ENCODE measurements around the gene RABGGTA.

RABGGTA gene

DNA sequence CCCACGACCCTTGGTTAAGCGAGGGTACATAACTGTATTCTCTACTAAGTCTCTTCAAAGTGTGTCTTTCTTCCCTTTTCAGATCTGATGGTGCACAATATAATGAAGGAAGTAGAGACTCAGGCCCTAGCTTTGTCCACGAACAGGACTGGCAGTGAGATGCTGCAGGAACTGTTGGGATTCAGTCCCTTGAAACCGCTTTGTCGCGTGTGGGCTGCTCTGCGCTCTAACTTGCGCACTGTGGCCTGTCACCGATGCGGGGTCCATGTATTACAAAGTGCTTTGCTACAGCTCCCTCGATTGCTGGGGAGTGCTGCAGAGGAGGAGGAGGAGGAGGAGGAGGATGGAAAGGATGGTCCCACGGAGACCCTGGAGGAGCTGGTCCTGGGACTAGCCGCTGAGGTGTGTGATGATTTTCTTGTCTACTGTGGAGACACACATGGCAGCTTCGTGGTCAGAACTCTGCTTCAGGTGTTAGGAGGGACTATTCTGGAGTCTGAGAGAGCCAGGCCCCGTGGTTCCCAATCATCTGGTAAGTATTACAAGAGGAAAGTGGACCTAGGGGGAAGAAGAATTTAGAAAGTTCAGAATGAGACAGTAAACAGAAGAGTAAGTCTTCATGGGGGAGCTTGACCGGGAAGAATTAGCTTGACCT, 29.1 kb upstream of the RABGGTA start:
- no peak for DNase-seq

DNA sequence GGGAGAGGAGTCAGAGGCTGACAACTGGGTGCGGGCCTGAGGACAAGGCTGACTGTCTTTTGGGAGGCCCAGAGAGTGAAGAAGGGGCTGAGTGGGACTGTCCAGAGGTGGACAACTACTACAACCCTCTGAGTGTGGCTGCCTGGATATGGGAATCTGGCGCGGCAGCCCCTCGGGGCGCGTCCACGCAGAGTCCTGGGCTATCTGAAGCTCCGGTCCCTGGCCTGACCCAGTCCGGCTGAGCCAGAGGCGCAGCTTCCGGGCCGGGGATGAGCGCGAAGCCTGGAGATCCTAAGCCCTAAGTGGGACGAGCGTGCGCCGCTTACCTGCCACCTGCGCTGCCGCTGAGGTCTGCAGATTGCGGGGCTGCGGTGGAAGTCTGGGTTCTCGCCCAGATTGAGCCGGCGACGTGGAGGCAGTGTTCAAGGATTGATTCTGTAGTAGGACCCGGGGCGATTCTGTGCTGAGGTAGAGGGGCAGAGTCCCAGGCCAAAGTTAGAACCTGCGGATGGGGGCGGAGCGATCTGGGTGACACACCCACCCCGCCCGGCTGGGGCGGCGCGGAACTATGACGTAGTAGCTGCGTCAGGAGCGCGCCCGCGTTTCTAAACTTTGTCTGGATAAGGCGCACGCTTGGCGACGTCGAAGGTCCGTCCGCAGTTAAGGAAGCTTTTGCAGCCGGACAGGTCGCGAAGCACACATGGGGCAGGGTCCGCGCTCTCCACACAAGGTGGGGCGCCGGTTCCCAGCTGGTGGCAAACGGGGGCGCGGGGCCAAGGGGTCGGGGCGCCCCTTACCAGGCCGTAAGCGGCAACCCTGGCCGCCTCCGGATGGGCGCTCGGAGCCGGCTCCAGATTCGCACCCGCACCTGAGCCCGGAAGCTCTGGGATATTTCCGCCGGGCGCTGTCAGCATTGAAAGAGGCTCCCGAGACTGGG, 28.1 kb upstream of the RABGGTA start, which contains the start of the genes DHRS1 and NOP9:
Gene DHRS1, minus strand, starts transcription at position 526 of the 937 bp plus-strand sequence. CDS start 674 bp downstream, outside the sequence.
Gene NOP9, plus strand, starts transcription at position 596 of the 937 bp plus-strand sequence. Its CDS starts 105 bp downstream, at position 701.
- peak; percentile 79 for DNase-seq

DNA sequence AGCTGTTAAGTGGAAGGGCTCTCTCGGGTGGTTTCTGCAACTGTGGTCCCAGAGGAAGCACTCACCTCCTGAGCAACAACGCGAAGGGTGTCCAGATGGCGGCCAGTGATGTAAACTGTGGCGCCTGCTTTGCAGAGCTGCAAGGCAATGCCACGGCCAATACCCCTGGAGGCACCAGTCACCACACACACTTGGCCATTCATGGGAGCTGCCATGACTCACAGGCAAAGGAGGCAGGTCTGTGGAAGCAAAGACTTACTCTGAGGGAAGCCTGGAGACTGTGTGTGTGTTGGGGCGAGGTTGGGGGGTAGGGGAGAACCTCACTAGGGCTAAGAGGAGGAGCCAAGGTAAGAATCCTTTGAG, 27.5 kb upstream of the RABGGTA start:
- DNase-seq: no peak

DNA sequence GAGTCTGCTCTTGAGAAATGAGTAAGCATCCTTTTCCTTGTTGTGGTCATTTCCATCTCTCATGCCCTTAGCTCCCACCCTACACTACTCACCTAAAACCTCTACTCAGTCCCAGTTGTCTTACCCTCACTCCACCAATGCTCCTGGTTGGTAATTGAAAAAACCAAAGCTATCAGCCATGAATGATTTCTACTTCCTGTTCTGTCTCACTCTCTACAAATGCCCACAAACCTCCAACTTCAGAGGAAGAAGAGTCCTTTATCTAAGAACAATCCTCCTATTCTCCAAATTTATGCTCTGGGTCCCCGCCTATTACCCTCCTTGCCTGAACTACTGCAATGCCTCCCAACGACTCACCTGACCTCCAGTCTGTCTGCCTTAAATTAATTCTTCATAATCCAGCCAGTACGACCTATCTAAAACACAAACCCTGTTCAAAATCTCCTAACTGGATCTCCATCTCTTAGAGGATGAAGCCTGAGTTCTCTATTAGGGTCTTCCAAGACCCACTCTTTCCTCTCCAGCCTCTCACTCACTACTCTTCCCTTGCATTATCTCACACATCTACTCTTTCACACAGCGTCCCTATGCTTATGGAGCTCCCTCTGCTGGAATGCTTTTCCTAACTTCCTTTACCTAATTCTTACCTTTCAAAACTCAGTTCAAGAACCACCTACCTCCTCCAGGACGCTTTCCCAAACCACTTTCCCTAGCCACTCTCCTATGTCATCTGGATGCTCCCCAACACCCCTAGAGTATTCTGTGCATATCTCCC, 26.0 kb upstream of the RABGGTA start:
- peak; percentile 8 for DNase-seq

DNA sequence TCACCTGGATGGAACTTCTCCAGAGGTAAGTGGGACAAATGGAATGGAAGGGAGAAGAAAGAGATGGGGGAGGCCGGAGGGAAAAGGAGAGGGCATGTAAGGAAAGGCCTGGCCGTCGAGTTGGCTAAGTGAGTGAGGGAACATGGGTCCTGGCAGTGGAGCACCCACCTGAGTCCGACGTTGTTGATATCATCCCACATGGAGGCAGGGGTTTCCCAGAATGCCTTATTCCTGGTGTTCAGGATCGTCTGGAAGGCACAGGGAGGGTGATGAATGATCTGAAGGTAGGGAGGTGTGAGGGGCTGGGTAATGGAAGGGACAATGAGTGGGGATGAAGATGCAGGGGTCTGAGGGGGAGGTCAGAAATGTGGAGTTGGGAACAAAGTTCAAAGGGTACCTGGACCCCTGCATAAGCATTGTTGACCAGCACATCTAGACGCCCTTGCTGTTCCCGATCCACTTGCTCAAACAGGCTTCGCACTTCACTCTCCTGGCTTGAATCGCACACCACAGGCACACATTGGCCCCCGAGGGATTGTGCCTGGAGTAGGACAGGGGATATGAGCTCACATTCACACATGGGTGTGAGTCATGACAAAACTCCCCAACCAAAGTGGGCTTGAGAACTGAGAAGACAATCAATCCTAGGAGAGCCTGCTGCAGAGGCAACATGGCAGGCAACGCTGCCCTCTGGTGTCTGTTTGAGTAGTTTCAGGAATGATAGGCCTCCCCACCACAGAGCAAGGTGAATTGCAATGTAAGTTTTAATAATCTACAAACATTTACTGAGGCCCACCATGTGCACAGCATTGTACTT, 25.2 kb upstream of the RABGGTA start:
- DNase-seq: peak; percentile 56

DNA sequence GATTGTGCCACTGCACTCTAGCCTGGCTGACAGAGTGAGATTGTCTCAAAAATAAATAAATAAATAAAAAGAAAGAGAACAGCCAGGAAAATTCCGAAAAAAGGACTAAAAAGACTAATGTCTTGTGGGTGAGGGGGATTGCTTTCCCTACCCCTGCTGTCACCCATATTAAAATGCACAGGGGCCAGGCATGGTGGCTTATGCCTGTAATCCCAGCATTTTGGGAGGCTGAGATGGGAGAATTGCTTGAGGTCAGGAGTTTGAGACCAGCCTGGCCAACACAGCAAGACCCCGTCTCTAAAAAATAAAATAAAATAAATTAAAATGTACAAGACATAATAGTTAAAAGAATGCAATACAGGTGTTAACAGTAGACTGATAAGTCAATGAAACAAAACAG, 22.1 kb upstream of the RABGGTA start:
- DNase-seq: no peak

DNA sequence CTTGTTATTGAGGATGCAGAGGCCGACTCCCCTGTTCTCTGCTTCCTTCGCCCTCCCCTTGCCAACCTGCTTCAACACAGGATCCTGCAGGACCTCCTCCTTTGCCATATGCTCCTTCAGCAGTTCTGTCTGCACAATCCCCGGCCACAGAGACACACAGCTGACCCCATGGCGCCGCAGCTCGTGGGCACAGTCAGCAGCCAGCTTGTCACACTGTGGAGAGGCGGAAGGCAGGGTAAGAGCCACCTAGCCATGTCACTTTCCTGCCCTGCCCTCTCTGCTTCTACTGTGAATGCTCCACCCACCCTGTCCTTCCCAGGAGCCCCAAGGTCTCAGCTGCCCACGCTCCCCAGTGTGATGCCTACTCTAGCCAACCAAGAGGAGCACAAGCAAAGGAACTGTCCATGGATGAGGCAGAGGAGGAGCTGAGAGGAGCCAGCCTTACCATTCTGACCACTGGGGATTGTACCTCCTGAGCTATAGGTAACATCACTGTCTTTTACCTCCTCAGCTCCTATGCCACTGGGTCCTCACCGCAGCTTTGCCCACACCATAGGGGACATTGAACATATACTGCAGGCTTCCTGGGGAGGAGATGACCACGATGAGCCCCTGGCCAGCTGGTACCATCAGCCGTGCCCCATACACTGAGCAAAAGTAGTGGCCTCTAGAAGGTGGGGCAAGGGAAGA, 20.9 kb upstream of the RABGGTA start:
- no peak for DNase-seq

DNA sequence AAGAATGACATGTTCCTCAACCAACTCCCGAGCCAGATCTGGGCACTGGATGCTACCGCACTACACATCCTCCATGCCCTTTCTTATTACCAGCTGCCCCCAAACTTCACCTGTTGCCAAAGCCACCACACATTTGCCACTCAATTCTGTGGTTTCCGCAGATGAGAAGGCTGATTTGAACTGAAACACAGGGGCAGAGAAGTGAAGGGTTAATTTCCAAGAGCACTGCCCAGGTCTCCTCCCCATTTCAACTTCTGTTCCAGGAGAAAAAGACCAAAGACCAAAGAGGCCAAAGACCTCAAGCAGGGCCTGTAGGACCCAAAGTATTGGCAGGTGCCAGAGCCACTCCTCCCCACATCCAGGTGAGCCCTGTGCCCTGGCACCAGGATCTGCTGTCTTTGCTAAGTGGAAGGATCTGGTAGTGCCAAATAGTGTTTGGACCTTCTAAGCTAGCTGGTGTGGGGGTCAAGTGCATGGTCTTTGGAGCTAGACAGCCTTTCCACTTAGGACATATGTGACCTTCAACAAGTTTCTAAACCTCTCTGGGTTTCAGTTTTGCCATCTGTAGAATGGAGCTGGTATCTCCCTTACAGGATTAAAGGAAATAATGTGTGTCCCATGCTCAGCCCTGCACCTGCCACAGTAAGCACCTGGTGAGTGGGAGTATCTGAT, 20.2 kb upstream of the RABGGTA start:
- no peak for DNase-seq

DNA sequence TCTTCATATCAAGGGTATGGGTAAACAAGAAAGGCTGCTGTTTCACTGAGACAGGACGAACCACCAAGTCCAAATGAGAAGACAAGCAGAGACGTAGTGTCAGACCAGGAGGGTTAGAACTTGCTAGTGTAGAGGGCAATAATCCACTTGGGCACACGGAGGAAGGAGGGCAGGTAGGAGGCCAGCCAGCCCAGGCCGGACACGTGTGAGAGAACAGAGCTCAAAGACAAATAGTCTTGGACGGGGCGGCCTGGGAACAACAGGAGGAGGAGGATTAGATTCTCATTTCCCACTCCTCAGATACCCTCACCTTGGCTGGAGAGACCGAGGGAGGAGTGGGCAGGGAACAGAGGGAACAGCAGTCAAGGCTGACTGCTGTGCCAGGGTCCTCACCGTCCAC, 19.3 kb upstream of the RABGGTA start:
- no peak for DNase-seq

DNA sequence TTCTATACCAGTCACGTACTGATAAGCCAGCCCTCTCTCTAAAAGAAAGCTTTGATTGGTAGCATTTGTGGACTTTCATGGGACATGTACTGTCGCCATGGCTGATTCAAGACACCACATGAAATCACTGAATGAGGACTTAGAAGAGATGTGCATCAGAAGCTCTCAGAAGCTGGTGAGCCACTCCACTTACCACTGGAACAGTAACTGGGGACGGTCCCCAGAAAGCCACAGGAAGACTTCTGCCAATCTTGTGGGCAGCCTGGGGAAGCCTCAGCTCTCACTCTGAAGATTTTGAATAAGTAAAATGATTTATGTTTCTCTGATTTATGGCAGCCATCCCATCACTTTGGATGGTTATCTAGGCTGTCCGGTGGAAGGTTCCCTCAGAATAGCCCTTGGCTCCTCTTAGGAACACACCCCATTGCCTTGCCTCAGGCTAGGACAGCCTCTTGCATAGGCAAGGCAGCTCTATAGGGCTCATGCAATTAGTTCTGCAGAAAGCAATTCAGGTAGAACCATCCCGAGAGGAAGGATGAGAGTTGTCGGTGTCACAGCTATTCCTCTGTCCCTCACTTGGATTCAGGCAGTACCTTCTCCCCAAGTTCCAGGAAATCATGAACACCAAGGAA, 18.4 kb upstream of the RABGGTA start:
- DNase-seq: no peak

DNA sequence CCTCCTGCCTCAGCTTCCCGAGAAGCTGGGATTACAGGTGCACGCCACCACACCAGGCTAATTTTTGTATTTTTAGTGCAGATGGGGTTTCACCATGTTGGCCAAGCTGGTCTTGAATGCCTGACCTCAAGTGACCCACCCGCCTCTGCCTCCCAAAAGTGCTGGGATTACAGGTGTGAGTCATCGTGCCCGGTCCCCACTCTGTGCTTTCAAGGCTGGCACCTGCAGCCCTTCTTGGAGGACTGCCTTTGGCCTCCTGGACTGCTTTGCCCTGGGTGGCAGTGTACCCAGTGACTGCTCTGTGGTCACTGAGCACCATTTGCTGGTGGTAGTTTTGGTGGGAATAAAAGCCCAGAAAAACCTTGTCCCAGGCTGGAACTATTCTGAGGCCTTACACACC, 15.6 kb upstream of the RABGGTA start:
- DNase-seq: no peak

DNA sequence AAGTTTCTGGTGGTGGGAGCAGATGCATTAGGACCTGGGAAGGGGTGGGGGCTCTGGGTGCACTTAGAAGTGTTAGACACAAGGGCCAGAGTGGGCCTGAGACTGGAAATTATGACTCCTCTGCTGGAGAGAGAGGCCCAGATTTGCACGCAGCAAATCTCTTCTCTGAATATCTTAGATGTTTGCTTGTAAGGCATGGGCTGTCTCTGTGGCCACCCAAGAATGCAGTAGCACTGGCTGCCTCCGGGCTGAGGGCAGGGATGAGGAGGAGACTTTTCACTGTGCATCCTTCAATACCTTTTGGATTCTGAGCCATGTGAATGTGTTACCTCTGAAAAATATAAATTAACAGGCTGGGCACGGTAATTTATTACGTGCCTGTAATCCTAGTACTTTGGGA, 14.0 kb upstream of the RABGGTA start:
- no peak for DNase-seq

DNA sequence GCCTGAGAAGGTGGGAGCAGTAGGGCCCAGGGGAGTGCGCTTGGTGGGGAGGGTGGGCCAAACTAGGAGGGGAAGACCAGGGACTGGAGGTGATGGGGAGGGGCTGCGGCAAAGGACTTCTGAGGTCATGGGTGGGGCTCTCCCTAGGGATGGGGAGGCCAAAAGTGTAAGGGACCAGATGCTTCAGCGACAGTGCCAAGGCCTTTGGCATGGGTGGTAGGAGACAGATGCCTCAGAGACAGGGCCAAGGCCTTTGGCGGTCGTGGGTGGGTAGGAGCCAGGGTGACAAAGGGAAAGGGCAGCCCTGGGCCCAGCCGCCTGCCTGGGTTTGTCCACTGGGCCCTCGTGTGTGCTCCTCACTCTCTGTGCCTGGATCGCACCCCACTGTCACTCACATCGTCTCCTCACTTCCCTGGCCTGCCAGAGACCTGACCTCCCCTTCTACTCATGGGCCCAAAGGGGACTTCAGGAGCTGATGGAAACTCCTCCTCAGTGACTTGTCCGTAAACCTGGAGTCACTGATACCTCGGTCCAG, 13.2 kb upstream of the RABGGTA start:
- no peak for DNase-seq

DNA sequence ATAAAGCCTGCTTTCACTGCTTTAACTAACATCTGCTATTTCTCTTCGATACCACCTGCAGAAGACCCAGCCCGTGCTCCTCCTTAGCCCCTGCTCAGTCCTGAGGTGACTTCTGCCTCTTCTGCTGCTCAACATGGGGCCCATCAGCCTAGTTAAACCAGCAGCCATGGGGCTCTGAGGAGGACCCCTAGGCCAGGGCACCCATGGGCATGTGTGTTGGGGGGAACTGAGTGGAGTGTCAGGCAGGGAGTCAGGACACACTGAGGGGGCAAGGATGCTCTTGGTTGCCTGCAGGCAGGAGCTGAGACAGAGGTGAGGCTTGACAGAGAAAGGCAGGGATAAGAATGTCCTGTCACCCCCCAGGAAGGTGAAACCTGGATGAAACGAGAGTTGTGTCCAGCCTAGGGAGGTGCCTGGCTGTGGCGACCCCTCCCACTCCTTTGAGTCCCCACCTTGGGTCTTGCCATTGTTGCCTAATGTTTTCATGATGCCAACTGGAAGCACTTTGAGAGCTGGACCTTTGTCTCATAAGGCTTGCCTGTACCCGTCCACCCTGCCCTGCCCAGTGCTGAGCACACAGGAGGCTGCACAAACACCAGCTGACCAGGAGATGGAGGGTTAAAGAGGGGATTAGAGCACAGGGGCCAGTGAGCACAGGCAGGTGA, 12.5 kb upstream of the RABGGTA start:
- DNase-seq: no peak

DNA sequence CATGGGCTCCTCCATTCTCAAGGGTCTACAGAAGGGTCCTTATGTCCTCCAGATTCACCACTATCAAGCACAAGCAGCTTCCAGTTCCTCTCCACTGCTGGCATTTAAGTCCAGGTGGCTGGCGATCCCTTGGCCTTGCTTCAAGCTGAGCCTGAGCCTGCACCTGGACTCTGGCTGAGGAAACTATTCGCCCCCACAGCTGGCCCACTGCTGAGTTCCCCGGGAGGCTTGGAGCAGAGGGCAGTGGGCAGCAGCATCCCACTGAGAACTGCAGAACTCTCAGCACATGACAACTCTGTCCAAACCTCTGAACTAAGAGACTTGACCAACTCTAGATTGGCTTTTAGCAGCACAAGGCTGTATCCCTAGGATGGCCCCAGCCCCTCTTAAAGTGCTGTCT, 11.3 kb upstream of the RABGGTA start:
- DNase-seq: no peak

DNA sequence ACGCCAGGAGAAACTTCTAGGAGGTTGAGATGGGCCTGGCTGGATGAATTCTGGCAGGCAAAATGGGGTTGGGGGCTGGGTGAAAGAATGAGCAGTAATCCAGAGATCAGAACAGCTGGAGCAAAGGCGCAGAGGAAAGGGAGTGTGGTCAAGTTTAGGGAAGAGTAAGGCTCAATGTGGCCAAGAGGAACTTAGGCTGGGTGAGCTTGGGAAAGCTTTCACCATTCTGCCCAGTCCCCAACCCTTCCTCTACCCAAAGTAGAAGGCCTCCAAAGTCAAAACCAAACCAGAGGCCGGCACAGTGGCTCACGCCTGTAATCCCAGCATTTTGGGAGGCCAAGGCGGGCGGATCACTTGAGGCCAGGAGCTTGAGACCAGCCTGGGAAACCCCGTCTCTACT, 10.2 kb upstream of the RABGGTA start:
- no peak for DNase-seq

DNA sequence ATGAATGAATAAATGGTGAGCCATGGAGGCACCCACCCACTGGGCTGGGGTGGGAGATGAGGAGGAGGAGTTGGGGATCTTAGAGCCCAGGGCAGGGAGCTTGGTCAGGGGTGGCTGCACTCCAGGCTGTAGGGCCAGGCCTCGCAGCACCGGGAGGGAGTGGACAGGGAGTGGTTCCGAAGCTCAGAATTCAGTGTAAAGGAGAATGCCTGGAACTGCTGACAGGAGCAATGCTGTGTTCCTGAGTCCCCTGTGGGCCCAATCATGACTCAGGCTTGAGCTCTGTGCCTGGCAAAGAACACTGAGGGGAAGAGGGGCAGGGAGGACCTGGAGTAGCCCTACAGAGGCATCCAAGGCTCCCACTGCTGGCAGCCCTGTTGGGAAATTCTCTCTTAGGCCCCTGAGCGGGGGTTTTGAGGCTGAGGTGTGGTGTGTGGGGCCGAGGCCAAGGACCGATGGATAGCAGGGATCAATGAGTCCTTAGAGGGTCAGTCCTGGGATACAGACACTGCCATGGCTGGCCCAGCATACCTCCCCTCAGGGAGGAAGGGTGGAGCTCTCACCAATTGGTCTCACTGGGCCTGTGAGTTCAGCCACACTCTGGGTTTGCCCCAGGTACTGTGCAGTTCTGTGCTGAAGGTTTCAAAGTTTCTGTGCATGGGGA, 9.5 kb upstream of the RABGGTA start:
- no peak for DNase-seq

DNA sequence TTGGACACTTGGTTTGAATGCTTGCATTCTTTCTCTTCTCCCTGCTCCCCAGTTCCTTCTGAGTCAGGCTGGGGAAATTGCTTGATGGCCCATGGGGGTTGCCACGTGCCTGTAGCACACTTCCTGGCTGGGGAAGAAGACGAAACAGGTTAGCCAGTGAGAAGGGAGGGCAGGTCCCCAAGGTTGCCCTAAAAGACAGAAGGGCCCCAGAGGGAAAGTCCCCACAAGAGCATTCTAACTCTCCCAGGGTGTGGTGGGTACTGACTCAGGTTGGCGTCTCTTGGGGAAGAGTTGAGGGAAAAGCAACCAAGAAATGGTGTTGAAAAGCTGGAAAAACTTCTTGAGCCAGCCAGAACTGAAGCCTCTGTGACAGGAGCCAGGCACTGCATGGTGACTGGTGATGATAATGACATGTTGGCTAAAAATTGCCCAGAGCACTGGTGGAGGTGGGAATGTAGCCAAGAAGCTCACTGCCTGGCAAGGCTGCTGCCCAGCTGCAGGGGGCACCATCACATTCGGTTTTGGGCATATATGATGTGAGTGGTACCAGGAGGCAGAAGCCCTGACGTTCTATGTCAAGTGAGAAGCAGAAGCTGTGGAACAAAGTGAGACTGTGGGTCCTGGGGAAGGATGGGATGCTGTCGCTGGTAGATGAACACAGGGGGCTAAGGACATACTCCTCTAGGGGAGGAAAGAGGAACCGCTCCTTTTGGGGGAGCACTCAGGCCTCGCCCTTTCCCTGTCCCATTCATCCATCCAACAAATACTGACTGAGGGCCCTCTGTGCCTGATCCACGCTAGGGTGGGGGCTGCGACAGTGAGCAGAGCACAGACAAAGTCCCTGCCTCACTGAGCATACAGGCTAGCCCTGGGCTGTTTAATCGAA, 8.1 kb upstream of the RABGGTA start:
- no peak for DNase-seq
